NK-92 (cell line): ENCODE data around the gene ARID1B.

ENCODE experiments used
- DNase-seq: peaks from one replicate; lab custom pipeline; 2025; ENCODE audit not compliant: unreplicated experiment; lab: John Stamatoyannopoulos, UW

ARID1B gene

GRCh38 chr6:156875062-156875461 is 97.9 kb downstream of the ARID1B start:
- no peak for DNase-seq

- no peak for DNase-seq
These were observed 99.1 kb downstream of the ARID1B start for GRCh38 chr6:156876302-156876701.

GRCh38 chr6:156877126-156877863 is 100.1 kb downstream of the ARID1B start:
- DNase-seq = no peak

GRCh38 chr6:156878681-156879080 is 101.5 kb downstream of the ARID1B start:
- DNase-seq = no peak

GRCh38 chr6:156879186-156879585 is 102.0 kb downstream of the ARID1B start:
- no peak for DNase-seq

GRCh38 chr6:156879591-156879990 is 102.4 kb downstream of the ARID1B start:
- no peak for DNase-seq

GRCh38 chr6:156880913-156881312 is 103.7 kb downstream of the ARID1B start:
- DNase-seq = no peak

GRCh38 chr6:156881687-156882629 is 104.8 kb downstream of the ARID1B start:
- DNase-seq = no peak

GRCh38 chr6:156883497-156884252 is 106.5 kb downstream of the ARID1B start:
- no peak for DNase-seq

GRCh38 chr6:156884306-156884705 is 107.1 kb downstream of the ARID1B start:
- DNase-seq = no peak

GRCh38 chr6:156885562-156885961 is 108.4 kb downstream of the ARID1B start:
- DNase-seq = no peak

GRCh38 chr6:156886409-156886808 is 109.2 kb downstream of the ARID1B start:
- no peak for DNase-seq

GRCh38 chr6:156887623-156888269 is 110.6 kb downstream of the ARID1B start:
- DNase-seq = no peak

- no peak for DNase-seq
These were observed 112.3 kb downstream of the ARID1B start for GRCh38 chr6:156889469-156889868.

- DNase-seq = no peak
These were observed 112.8 kb downstream of the ARID1B start for GRCh38 chr6:156889986-156890385.

- DNase-seq = no peak
These were observed 113.6 kb downstream of the ARID1B start for GRCh38 chr6:156890627-156891314.

GRCh38 chr6:156897907-156898531 is 120.8 kb downstream of the ARID1B start:
- no peak for DNase-seq

GRCh38 chr6:156899071-156899470 is 121.9 kb downstream of the ARID1B start:
- no peak for DNase-seq

GRCh38 chr6:156899532-156900135 is 122.5 kb downstream of the ARID1B start:
- DNase-seq = no peak
